HG02610 (cell line): ENCODE results near the gene GNAS.

ENCODE experiments used
- ATAC-seq: cut with Tn5 transposase; IDR thresholded peaks from one replicate; pipeline ENCODE4 v1.9.1; 2021; ENCODE audit warnings: mild to moderate bottlenecking, moderate library complexity; ENCODE audit not compliant: unreplicated experiment

GNAS gene

GRCh38 chr20:58851969-58852458 lies 502 bp upstream of the GNAS start:
- no peak for ATAC-seq

DNA sequence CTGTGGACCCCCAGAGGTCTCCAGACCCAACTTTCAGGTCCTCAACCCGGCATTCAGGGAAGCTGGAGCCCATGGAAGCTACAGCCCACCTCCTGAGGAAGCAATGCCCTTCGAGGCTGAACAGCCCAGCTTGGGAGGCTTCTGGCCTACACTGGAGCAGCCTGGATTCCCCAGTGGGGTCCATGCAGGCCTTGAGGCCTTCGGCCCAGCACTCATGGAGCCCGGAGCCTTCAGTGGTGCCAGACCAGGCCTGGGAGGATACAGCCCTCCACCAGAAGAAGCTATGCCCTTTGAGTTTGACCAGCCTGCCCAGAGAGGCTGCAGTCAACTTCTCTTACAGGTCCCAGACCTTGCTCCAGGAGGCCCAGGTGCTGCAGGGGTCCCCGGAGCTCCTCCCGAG lies 950 bp downstream of the GNAS start:
- ATAC-seq = no peak

- ATAC-seq = no peak
Observed at GRCh38 chr20:58853976-58854637, 1.6 kb downstream of the GNAS start.

GRCh38 chr20:58854638-58855471 lies 2.3 kb downstream of the GNAS start:
- ATAC-seq = no peak

DNA sequence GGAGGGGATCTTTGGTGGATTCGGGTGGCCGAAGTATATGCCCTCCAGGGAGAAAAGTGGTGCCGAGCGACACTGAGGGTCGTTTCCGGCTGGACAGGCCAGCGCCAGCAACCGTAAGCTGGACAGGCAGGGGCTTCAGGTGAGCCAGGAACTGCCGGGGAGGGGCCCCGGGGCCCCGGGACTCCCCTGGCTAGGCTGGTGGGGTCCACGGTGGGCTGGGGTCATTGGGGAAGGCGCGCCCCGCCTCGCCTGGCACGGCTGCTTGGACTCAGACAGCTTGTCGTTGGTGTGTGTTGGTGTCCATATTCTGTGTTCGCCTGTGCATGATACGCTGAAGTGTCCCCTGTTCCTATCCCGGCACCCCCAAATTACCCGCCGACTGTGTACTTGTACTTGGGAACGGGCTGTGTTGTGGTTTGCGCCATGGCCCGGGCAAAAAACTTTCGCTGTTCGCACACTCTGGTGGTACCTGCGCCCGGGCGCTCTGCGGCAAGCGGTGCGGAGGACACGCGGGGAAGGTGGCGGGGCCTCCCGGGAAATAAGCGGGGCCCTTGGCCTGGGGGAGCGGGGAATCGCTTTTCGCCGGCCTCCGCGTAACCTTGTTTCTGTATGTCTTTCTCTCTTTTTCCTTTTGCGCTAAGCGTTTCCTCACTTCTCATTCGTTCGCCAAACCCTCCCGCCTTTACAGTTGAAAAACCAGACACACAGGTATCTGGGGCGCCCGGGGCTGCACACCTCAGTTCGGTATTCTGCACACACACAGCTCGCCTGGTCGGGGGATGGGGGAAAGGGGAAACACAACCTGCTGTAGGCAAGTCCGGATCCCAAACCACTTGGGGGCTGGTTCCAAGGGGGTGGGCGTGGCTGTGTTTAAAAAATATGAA lies 3.2 kb downstream of the GNAS start:
- no peak for ATAC-seq

GRCh38 chr20:58863044-58863790 lies 10.7 kb downstream of the GNAS start:
- ATAC-seq = no peak

DNA sequence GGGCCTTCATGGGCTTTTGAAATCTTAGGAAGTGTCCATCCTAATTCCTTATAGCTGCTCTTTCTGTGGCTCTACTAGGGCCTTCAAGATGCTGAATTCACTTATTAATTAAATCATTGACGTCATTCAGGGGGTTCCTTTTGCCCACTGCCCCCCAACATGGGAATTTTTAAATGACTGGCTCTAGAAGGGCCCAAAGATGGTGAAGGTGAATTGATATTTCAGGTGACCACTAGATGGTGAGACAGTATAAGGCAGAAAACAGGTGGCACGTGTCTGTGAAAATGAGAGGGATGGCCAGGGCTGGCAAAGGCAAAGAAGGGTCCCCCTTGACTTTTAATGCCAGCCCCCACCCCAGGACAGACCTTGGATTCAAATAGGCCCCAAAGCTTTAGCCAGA lies 11.8 kb downstream of the GNAS start:
- no peak for ATAC-seq

- ATAC-seq = no peak
Observed at GRCh38 chr20:58865843-58866242, 13.3 kb downstream of the GNAS start.

- no peak for ATAC-seq
Observed at GRCh38 chr20:58867211-58867610, 14.7 kb downstream of the GNAS start.

DNA sequence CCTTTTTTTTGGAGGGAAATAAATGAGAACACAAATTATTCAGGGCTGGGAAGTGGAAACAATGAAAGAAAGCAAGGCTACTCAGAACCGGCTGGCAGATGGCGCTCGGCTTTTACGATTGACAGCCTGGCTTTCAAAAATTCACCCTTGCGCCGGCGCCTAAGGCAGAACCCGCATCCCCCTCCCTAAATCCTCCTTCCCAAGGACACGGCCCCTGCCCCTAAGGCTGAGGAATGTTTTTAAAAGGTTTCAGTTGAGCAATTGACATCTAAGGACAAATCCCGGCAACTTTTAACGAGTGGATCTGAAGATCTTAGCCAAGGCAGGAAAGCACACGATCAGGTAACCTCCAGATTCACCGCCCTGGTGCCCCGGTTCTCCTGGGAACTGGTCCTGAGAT lies 16.3 kb downstream of the GNAS start:
- no peak for ATAC-seq

DNA sequence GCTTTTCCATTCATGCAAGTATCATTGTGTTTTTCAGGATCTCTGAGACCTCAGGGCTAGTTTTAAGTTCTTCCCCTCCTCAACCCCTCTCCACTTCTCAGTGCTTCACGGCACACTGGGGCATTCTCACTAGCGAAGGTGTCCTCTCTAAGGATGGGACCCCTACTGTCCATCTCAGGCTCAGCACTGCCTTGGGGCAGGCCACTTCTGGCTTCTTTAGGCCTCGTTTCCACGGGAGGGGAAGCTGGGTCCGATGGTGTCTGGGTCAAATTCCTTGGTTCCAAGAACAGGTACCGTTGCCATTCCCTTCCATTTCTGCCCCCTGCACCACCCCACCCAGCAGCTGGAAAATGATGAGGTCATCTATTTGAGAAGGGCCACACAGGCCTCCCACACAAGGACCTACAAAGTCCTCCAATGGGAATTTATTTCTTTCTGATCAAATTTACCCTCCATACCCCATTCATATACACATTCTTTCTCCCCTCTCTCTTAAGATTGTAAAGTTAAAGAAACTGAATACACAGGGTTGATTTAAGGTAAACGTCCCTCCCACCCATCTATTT lies 17.2 kb downstream of the GNAS start:
- no peak for ATAC-seq

- ATAC-seq = no peak
Observed at GRCh38 chr20:58870293-58871014, 17.9 kb downstream of the GNAS start.

GRCh38 chr20:58871533-58872102 lies 19.1 kb downstream of the GNAS start:
- ATAC-seq = no peak

- no peak for ATAC-seq
Observed at GRCh38 chr20:58874469-58874868, 22.0 kb downstream of the GNAS start.

DNA sequence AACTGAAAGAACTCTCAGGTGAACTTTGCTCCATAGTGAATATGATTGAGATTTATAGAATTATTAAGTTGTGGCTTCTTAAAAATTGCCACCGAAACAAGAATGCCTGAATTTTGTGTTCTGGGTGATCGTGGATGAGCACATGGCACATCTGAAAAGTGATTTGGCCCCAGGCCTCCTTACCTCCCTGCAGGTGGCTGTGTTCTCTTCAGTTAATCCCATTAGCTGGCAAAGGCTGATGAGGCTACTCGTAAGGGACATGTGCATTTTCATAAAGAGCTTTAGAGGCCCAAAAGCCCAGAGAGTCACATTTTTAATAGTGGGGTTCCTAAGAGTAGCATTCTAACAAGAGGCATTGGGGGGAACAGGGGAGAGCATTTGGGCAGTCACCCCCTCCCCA lies 22.6 kb downstream of the GNAS start:
- ATAC-seq = no peak

DNA sequence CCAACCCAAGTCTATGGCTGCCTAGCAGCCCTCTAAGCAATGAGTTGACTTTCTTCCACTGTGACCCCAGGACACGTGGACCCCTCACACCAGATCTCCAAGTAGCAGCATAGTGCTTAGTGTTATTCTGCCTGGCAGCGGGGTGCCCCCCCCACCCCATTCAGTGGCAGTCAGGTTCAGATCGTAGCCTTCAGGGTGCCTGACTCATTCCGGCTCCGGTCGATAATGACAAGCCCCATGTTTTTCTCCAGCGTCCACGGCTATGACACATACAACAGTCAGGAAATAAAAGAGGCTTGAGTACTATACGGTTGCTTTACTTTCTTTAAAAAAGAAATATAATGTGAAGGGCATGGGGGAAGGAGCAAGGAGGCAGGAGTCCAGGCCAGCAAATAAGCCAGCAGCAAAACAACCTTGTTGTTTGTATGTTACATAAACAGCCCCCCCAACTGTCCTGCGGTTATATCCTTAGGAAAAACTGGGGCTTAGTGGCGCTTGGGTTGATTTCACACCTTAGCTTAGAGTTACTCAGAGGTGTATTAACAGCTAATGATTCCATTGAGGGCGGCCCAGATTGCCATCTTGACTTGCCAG lies 23.1 kb downstream of the GNAS start:
- ATAC-seq = no peak

- no peak for ATAC-seq
Observed at GRCh38 chr20:58876437-58876836, 23.9 kb downstream of the GNAS start.

- no peak for ATAC-seq
Observed at GRCh38 chr20:58877050-58877975, 24.8 kb downstream of the GNAS start.
